HG02763 (cell line): ENCODE results near the gene NRG2.

Experiments used
- ATAC-seq: cut with Tn5 transposase; IDR thresholded peaks from one replicate; pipeline ENCODE4 v1.9.1; 2021; ENCODE audit warnings: mild to moderate bottlenecking, moderate library complexity; ENCODE audit not compliant: unreplicated experiment

NRG2 gene

DNA sequence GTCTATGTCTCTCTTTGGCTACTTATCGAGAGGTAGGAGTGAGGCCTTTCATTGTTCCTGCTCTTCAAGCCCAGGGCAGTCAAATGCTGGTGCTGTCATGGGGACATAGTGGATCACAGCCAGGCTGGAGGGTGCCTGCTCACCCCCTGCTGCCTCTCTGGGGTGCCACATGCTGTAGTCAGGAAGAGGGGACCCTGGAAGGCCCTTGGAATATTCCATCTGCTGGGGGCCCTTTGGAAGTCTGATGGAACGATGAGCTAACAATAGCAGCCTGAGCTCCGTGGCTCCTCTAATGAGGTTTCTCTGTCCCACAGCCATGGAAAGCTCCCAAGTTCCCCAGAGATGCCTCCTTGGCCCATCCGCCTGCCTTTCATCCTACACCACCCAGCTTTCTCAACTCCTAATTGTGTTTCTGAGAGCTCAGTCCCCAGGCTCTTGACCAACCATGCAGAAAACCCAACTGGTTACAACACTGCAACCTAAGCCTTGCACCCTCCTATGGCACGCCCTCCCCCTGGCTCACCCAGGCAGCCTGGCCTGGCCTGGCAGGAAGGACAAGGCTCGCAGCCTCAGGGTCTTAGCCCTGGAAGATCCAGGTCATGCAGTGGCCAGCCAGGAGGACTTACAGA lies 91.7 kb downstream of the NRG2 start:
- ATAC-seq: no peak

DNA sequence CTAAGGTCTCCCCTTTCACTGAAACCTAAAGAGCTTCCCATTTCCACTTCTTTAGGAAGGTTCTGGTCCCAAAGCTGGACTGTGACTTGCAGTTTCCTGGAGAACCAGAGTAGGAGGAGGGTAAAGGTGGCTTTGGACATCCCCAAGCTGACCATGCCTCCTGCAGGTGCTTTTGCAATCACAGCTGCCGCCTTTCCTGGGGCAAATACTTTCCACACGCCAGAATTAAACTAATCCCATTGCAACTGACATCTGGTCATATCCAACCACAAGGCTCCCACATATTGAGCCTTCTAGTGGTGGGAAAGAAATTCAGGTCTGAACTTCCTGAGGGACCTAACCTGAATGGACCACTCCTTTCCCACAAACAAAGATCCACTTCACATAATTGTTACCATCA lies 92.7 kb downstream of the NRG2 start:
- ATAC-seq: no peak

- no peak for ATAC-seq
Observed at GRCh38 chr5:139949710-139950109, 93.4 kb downstream of the NRG2 start.

DNA sequence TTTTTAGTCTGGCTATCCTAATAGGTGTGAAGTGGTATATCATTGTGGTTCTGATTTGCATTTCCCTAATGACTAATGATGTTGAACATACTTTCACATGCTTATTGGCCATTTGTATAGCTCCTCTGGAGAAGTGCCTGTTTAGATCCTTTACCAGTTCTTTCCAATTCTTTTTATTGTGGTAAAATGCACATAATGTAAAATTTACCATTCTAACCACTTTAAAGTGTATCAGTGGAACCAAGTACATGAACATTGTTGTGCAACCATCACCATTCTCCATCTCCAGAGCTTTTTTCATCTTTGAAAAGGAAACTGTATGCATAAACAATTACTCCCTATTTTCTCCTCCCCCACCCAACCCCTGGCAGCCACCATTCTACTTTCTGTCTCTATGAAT lies 95.4 kb downstream of the NRG2 start:
- no peak for ATAC-seq

GRCh38 chr5:139946440-139946839 lies 96.7 kb downstream of the NRG2 start:
- no peak for ATAC-seq

DNA sequence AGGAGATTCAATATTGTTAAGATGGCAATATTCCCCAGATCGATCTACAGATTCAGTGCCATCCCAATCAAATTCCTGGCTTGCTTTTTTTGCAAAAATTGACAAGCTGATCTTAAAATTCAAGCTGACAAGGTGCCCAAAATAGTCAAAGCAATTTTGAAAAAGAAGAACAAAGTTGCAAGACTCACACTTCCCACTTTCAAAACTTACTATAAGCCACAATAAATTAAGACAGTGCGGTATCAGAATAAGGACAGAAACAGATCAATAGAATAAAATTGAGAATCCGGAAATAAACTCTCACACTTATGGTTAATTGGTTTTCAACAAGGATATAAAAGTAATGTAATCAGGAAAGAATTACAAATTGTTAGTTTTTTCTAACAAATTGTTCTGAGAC lies 97.1 kb downstream of the NRG2 start:
- ATAC-seq: no peak

DNA sequence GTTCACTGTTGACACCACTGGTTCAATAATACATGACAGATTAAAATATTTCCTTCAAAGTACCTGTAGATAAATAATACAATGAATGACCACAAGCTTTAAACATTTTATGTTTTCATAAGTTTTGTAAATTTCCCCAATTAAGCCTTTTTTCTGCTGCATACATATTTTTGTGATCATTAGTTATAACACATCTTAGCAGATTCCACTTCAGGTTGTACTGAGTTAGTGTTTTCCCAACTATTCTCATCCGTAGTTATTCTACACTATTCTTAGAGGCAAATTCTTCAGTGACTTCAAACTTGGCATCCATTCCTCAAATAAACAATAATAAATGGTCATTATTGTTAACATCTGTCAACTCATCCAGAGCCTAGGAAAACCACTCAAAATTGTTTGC lies 100.9 kb downstream of the NRG2 start:
- no peak for ATAC-seq

DNA sequence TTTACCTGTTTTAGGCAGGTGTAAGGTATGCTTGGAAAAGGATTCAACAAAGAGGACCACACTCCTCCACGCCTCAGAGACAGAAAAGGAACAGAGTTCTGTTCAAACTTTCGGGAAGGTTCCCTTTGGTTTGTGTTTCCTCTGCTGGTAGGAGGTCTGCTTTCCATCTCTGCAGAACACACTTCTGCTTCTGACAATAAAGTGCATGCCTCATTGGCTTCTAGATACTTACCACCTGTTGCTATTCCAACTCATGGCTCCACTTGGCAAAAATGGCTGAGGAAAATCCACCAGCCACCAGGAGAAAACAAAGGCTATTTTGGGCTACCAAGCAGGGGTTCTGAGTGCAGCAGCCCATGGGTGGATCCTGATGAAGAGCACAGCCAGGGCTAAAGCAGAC lies 112.7 kb downstream of the NRG2 start:
- no peak for ATAC-seq

- no peak for ATAC-seq
Observed at GRCh38 chr5:139926797-139927503, 116.1 kb downstream of the NRG2 start.

DNA sequence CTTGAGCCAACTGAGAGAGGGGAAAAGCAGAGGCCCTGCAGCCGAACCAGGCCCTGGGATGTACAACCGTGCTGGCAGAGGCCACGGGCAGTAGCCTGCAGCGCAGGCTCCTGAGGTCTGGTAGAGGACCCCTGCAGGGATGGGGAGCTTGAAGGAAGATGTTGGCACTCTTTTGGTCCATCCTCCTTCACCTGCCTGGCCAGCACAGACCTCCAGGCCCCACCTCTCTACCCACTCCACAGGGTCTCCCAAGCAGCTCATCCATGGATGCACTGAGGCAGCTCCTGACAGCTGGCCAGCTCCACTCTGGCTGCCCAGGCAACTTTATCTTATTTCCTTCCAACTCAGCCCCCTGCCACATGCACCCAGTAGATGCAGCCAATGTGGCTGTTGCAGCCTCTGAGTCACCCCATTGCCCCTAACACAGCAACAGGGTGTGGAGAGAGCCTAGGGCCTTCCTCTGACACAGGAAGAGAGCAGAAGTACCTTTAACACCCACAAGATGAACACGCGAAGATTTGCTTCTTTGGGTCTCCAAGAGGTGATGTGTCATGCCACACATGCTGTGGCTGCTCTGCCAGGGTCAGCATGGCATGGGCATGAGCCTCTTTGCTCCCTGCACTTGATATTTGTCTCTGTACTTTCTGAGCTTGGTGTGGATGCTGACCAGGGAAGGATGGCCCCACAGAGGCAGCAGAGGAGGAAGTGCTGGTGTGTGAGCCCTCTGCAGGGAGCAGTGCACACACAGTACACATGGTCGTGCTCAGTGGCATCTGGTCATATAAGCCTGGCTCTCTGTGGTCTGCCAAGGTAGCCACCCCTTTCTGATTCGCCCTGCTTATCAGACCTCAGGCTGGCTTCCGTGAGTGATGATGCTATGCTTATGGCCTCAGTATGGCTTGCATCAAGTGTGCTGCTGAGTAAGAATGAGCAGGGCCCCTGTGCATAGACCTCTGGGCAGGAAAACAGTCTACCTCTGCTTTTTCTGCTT lies 117.2 kb downstream of the NRG2 start:
- no peak for ATAC-seq

- ATAC-seq: no peak
Observed at GRCh38 chr5:139925216-139925562, 117.9 kb downstream of the NRG2 start.

- ATAC-seq: no peak
Observed at GRCh38 chr5:139924294-139925215, 118.5 kb downstream of the NRG2 start.

DNA sequence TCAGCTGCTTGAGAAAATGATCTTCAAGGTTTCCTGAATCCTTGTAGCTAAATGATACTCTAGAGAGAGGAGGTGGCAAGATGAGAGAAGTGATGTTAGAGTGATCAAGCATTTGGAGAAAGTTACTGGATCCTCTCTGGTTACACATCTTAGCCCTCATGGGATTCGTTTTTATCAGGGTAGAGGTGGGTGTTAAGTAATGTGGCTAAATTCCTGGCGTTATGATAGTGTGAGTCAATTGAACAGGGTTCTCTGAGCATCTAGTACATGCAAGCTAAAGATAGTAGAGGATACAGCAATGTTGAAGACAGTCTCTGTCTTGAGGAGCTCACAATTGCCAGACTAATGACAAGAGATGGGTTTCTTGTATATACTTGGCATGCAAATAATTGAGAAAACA lies 123.8 kb downstream of the NRG2 start:
- no peak for ATAC-seq

- ATAC-seq: no peak
Observed at GRCh38 chr5:139915834-139916233, 127.3 kb downstream of the NRG2 start.

DNA sequence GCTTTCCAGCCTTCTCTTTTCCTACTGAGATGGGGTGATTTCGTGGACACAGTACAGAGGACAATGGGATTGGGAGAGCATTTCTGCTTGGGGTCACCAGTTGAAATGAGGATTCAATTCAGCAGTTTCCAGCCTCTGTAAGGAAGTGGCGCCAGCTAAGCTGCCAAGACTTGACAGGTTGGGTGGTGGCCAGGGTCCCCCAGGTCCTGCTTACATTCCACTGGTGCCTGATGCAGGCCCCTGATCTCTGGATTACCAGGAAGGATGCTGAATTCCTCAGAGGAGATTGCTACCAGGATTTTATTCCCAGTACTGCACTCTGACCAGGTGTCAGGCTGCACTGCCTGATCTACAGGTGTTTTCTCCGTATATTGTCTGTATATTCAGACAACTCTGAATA lies 127.8 kb downstream of the NRG2 start:
- no peak for ATAC-seq

- ATAC-seq: no peak
Observed at GRCh38 chr5:139914218-139914807, 128.8 kb downstream of the NRG2 start.

DNA sequence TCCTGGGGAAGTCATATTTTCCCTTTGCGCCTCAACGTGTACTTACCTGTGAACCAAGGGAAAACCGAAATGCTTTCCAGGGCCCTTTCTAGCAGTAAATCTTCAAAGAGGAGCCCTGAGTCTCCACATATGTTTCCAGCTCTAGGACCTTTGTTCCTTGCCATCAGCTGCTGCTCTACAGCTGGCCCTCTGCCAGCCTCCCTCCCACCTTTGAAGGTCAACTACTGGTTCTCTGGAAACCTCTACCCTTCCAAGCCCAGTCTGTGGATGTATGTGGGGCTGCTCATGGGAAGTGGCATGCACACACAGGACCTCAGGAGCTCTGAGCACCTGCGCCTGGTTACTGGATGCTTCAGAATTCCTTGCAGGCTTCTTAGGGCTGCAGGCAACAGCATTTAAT lies 130.3 kb downstream of the NRG2 start:
- ATAC-seq: no peak

GRCh38 chr5:139912158-139912557 lies 130.9 kb downstream of the NRG2 start:
- ATAC-seq: no peak

DNA sequence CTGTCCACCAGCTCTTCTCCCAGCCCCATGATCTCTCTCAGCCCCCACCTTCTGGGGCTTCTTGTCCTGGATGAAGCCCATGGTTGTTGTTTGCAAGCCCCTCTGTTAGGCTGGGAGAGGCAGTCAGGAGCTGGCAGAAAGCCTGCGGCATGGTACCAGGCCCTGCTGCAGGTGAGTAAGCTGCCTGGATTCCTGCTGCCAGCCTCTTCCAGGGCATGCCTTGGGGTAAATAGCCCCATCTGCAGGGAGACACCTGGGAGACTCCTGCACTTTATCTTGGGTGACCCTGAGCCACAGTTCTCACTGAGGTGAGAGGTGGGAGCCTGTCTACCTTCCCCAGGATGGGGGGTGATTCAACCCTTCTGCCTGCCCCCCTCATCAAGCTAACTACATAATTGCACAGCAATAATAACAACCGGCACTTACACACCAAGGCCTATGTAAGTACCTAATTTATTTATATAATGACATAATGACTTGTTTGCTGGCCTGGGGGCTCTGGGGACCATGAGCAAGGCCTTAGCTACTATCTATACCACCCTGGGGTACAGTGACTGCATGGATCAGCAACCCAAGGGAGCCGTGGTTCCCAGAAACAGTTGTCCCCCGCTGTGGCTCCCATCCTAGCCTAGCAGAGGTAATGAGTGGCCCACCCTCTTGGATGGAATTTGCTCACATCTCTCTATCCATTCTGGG lies 131.5 kb downstream of the NRG2 start:
- ATAC-seq: no peak

DNA sequence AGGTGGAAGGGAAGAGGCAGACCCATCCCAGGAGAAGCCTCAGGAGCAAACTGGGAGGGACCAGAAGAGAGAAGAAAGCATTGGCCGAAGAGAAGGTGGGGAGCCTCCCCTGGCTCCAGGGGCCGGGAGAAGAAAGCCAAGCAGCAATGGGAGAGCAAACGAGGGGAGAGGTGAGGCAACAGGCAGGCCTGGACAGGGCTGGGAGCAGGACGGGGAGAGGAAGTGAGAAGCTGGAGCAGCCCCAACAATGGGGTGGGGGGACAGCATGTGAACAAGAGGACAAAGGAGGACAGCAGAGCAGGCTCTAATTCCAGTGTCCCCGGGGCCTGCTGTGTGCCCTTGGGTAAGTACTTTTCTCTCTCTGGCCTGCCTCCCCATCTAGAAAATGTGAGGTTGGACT lies 132.2 kb downstream of the NRG2 start:
- no peak for ATAC-seq
